Type B pancreatic cell (in vitro differentiated cells): ENCODE measurements around the gene PNKP. TPM values are rescaled to one million over a fixed set of nuclear protein-coding genes. Genes with fewer than 3 reads are reported as not detected.

Experiments
- DNase-seq: peaks from one replicate; pipeline ENCODE4 v3.0.0; 2021; ENCODE audit warnings: mixed read lengths; ENCODE audit not compliant: unreplicated experiment; ENCODE audit errors: extremely low spot score
- H3K27ac Mint-ChIP-seq: 2 replicates; pipeline ENCODE4 v1.8.0; 2021; ENCODE audit warnings: mild to moderate bottlenecking, mixed read lengths
- H3K27me3 Mint-ChIP-seq: 2 replicates; pipeline ENCODE4 v1.8.0; 2021; ENCODE audit warnings: mixed read lengths
- H3K36me3 Mint-ChIP-seq: 2 replicates; pipeline ENCODE4 v1.8.0; 2021; ENCODE audit warnings: mixed read lengths
- H3K4me1 Mint-ChIP-seq: one replicate; pipeline ENCODE4 v1.8.0; 2021; ENCODE audit warnings: mixed read lengths; ENCODE audit not compliant: unreplicated experiment
- H3K4me3 Mint-ChIP-seq: 2 replicates; pipeline ENCODE4 v1.8.0; 2021; ENCODE audit warnings: mild to moderate bottlenecking, mixed read lengths
- H3K9me3 Mint-ChIP-seq: 2 replicates; pipeline ENCODE4 v1.8.0; 2021; ENCODE audit warnings: mixed read lengths
- total RNA-seq: library from RNA; stranded (reverse); gene quantifications from 2 replicates; pipeline ENCODE4 v1.2.1, GENCODE V29; 2021; ENCODE audit warnings: low replicate concordance
- TF ChIP-seq, protein P1 (sequence below): fragments of 200-600 bp; sonication (generic); conservative IDR thresholded peaks from 2 replicates; pipeline ENCODE4 v1.5.0; 2021; ENCODE audit warnings: antibody characterized with exemption, mild to moderate bottlenecking

The PNKP gene
- total RNA-seq, 1 donor from 2014 or later = 125 TPM

DNA sequence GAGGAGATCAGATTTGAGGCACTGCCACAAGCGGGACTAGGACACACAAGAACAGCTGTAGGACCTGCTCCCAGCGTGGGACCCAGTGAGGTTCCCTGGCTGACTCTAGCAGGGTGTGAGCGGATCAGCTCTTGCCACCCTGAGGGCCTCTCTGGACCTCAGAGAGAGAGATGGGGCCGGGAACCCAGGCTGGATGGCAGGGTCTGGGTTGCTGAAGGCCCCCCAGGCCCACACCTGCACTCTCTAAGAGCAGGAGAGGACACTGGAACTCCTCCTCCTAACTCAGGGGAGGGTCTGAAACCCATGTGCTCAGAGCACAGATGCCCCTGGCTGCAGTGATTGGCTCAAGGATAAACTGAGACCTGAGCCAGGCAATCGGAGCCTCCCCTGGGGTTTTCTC lies 42.8 kb upstream of the PNKP start:
- TF ChIP-seq, protein P1, sequence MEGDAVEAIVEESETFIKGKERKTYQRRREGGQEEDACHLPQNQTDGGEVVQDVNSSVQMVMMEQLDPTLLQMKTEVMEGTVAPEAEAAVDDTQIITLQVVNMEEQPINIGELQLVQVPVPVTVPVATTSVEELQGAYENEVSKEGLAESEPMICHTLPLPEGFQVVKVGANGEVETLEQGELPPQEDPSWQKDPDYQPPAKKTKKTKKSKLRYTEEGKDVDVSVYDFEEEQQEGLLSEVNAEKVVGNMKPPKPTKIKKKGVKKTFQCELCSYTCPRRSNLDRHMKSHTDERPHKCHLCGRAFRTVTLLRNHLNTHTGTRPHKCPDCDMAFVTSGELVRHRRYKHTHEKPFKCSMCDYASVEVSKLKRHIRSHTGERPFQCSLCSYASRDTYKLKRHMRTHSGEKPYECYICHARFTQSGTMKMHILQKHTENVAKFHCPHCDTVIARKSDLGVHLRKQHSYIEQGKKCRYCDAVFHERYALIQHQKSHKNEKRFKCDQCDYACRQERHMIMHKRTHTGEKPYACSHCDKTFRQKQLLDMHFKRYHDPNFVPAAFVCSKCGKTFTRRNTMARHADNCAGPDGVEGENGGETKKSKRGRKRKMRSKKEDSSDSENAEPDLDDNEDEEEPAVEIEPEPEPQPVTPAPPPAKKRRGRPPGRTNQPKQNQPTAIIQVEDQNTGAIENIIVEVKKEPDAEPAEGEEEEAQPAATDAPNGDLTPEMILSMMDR = no peak
- H3K27me3 Mint-ChIP-seq = no peaks in the 10 kb centered on the region
- peaks cover 30% of the 10 kb centered on the region for H3K36me3 Mint-ChIP-seq
- H3K27ac Mint-ChIP-seq = no peak overlapping the region
- peaks cover 22% of the 10 kb centered on the region for H3K4me1 Mint-ChIP-seq
- H3K4me3 Mint-ChIP-seq = no peak overlapping the region
- no peak for DNase-seq
- peaks cover under 1% of the 10 kb centered on the region for H3K9me3 Mint-ChIP-seq

DNA sequence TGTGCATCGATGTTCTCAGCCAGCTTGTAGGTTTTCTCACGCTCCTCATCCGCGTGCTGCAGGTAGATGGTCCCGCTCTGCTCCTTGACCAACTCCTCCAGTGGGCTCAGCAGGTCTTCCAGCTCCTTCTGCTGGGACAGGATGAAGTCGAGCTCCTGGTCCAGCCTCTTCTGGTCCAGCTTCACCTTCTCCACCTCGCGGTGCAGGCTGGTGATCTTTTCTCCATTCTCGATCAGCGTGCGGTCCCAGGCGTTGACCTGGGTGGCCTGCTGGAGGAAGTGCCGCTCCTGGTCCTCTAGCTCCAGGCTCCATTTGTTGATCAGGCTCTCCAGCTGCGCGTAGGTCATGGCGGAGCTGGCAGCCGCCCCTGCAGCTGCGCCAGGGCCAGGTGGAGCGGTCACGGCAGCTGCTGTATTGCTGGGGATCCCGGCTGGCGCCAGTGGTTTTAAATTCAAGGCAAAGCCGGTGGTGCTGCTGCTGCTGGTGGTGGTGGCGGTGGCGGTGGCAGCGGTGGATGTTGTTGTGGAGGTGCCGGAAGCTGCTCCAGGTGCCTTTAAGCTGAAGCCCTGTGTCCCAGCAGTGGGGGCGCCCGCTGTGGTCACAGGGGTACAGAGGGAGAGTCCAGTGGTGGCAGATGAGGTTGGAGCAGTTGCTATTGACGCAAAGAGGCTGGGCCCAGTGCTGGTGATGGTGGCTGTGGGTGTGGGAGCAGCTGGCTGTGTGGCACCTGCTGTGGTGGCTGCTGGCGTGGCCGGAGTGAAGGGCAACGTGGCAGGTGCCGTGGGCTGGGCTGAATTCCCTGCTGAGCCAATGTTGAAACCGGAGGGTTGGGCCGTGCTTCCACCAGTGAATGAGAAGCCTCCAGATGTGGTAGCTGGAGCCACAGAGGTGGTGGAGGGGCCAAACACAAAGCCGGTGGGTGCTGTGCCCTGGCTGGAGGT lies 41.4 kb upstream of the PNKP start:
- H3K27me3 Mint-ChIP-seq = no peaks in the 10 kb centered on the region
- no peak overlapping the region for H3K27ac Mint-ChIP-seq
- H3K4me3 Mint-ChIP-seq = no peak overlapping the region
- peaks cover 22% of the 10 kb centered on the region for H3K4me1 Mint-ChIP-seq
- TF ChIP-seq, protein P1 = no peak
- DNase-seq = no peak
- H3K9me3 Mint-ChIP-seq = no peaks in the 10 kb centered on the region
- peaks cover 24% of the 10 kb centered on the region for H3K36me3 Mint-ChIP-seq

DNA sequence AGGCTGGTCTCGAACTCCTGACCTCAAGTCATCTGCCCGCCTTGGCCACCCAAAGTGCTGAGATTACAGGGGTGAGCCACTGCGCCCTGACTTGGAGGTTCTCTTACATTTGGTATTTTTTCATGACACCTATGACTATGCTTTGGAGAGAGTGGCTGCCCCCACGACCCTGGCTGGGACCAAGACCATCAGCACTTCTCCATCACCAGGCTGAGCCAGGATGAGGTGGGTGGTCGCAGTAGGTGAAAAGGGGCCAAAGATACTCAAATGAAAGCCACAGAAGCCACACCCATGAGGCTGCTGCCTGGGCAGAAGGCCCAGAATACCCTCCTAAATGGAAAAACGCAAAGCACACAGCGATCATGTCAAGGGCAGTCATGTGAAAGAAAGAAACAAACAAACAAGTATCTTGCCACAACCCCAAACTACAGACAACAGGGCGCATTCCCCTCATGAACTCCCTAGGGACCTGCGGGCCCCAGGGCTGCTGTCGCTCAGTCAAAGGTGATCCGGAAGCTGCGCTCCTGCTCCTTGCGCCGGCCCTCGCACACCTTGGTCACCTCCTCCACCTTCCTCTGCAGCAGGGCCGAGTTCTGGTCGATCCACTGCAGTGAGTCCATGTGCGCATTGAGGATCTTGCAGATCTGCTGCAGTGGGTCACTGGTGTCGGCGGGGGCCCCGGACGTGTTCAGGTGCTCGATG lies 40.5 kb upstream of the PNKP start:
- no peaks in the 10 kb centered on the region for H3K27me3 Mint-ChIP-seq
- no peaks in the 10 kb centered on the region for H3K9me3 Mint-ChIP-seq
- H3K4me3 Mint-ChIP-seq = no peak overlapping the region
- peaks cover 13% of the 10 kb centered on the region for H3K4me1 Mint-ChIP-seq
- H3K27ac Mint-ChIP-seq = no peak overlapping the region
- no peak for DNase-seq
- H3K36me3 Mint-ChIP-seq = peaks cover 16% of the 10 kb centered on the region
- TF ChIP-seq, protein P1 = no peak

DNA sequence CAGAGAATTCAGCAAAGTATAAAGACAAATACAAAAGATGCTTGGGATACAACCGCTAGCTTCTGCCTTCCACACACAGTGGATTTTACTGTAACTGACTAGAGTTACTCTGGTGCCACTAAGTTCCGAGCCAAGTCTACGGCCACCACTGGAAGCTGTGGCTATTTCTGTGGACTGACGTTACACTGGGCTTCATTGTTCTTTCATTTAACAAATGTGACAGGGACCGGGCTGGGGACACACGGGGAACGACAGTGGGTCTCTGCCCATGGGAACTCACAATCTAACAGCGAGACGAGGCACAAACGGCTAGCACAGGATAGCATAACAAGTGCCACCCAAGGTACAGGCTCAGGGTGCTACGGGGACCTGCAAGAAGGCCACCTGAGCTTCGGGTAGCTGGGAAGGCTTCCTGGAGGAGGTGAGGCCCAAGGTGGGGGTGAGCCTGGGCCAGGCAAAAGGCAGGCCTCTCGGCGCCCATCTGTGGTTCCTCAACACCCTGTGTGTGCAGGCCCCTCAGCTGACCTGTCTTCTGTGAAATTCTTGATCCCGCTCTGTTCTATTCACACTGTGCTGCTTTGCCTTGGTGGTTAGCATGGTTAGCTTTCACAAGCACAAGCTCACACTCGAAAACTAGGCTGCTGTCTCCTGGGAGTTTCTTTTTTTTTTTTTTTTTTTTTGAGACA lies 39.6 kb upstream of the PNKP start:
- H3K4me3 Mint-ChIP-seq = no peak overlapping the region

DNA sequence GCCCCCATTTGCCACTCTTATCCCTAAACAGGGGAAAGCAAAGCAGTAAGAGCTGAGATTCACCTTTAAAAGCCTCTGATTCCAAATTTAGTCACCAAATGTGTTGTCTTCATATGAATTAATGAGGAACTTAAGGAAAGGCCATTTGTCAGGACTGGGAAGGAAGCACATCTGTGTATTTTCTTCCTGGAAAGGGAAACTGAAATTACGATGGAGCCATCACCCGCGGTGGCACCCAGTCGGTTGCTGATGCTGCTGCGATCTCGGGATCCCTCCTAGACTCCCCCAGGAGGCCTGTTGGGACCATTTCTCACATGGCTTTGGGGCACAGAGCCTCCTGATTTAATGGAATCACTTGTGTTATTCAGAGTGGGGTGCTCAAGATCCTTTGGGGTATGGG lies 36.8 kb upstream of the PNKP start:
- TF ChIP-seq, protein P1 = no peak
- Mint-ChIP-seq H3K36me3 (peaks cover 7% of the 10 kb centered on the region), H3K4me3 (no peak overlapping the region), H3K27me3 (no peaks in the 10 kb centered on the region), H3K27ac (no peak overlapping the region), H3K9me3 (no peaks in the 10 kb centered on the region), H3K4me1 (no peaks in the 10 kb centered on the region)
- DNase-seq = no peak

More for the DNA sequence above, 39.6 kb upstream of the PNKP start:
- H3K36me3 Mint-ChIP-seq = peaks cover 13% of the 10 kb centered on the region
- no peaks in the 10 kb centered on the region for H3K9me3 Mint-ChIP-seq
- no peak for DNase-seq
- no peaks in the 10 kb centered on the region for H3K27me3 Mint-ChIP-seq
- H3K27ac Mint-ChIP-seq = no peak overlapping the region
- H3K4me1 Mint-ChIP-seq = peaks cover 11% of the 10 kb centered on the region
- TF ChIP-seq, protein P1 = no peak
